ENCODE measurements around the gene ALDH1A1.

ALDH1A1 gene

GRCh38 chr9:72917892-72918509 is 34.9 kb downstream of the ALDH1A1 start:
- no peak for DNase-seq (ENCODE audit: low spot score)

- DNase-seq (ENCODE audit: low spot score): no peak
Measured at GRCh38 chr9:72915659-72916058, 37.2 kb downstream of the ALDH1A1 start.

GRCh38 chr9:72914750-72915149 is 38.1 kb downstream of the ALDH1A1 start:
- DNase-seq (ENCODE audit: low spot score): no peak

GRCh38 chr9:72913382-72914009 is 39.4 kb downstream of the ALDH1A1 start:
- DNase-seq (ENCODE audit: low spot score): no peak

- DNase-seq (ENCODE audit: low spot score): no peak
Measured at GRCh38 chr9:72912476-72913381, 40.1 kb downstream of the ALDH1A1 start.

- no peak for DNase-seq (ENCODE audit: low spot score)
Measured at GRCh38 chr9:72911816-72912215, 41.0 kb downstream of the ALDH1A1 start.

DNA sequence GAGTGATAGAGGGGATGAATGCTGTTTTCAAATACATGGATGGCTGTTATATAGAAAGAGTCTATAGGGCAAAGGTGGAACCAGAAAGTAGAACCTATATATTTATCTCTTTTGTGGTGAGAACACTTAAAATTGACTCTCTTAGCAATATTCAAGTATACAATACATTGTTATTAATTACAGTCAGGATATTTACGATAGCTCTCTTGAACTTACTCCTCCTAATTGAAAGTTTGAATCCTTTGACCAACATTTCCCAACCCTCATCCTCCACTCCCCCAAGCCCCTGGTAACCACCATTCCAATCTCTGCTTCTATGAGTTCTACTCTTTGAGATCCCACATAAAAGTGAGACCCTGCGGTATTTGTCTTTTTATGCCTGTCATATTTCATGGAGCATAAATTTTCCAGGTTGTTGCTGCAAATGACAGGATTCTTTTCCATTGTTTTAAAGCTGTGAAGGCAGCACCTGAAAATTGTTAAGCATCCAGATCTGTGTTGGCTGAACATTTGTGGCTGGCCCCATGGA is 41.5 kb downstream of the ALDH1A1 start:
- DNase-seq (ENCODE audit: low spot score): no peak

GRCh38 chr9:72909428-72909827 is 43.4 kb downstream of the ALDH1A1 start:
- DNase-seq (ENCODE audit: low spot score): no peak

DNA sequence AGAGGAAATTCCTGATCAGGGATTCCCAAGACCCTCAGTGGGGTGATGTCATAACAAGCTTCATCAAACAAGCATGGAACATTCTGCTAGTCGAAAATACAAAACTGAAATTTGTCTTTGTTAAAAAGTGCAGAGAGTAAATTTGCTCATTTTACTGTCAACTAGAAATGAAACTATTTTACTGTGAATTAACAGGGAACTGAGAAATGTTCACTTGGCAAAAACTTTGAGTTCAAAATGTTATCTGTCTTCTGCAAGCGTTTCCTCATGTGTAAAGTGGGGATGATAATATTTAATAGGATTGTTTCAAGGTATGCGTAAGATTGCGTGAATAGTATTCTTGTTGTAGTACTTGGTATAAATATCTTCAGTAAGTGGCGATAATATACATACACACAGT is 45.4 kb downstream of the ALDH1A1 start:
- no peak for DNase-seq (ENCODE audit: low spot score)

DNA sequence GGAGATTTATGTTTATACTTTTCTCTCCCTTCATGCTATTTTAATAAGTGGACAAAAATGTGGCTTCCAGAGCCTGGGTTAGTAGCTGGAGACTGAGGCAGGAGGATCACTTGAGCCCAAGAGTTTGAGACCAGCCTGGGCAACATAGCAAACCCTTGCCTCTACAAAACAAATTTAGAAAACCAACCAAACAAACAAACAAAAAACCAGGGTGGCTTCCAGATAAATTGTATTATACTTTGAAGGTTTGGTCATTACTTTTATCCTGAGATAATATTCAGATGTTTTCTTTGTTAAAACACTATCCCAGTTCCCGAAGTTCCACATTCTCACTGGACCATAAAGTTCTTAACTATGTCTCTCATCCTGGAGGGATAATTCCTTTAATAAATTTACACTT is 46.0 kb downstream of the ALDH1A1 start:
- no peak for DNase-seq (ENCODE audit: low spot score)

- DNase-seq (ENCODE audit: low spot score): no peak
Measured at GRCh38 chr9:72905514-72906480, 47.1 kb downstream of the ALDH1A1 start.

DNA sequence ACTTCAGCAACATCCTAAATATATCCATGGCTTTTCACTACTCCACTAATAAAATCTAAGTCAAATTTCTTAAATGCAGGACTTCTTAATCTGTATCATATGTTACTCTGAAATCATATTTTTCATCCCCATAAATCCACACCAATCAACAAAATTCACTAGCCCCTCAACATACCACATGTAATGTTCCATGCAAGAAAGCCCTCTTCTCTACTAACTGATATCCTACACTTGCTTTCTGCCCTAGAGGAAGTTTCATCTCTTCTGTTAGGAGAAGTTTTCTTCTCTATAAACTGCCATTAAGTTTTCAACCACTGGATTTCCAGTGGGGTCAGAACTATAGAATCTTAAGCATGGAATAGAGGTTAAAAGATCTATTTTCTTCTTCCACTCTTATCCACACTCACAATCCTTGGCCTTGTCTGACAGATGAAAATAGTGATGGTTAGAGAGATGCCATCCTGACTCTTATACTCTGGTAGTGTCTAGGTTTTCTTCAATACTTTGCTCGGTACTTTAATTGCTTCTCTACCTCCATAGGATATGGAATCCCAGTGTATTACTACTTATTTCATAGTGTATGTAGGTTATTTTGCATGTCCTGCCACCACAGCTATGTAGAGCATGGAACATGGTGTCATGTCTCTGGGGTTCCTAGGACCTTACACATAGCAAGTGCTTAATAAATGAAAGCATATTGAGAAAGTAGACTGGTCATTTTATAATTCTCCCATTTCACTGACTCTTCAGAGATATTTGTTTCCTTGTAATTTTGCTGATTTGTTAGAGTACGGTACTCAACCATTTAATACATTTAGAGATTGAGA is 48.4 kb downstream of the ALDH1A1 start:
- no peak for DNase-seq (ENCODE audit: low spot score)

DNA sequence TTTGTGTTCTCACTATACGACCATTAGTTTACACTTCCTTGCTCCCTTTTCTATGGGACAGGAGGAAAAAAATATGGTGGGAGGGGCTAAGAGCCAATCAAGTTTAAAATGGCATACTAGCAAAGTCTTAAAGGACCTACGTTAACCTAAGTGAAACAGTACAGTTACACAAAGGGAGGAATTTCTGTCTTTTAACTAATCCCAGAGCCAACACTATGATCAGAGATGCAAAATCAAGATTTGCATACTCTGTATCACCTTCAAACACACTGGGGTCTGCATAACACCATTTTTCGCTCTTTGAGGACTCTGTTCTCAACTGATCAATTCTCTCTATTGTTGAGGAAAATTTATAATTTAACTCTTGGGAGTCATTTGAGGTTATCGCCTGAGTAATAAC is 49.8 kb downstream of the ALDH1A1 start:
- DNase-seq (ENCODE audit: low spot score): no peak

DNA sequence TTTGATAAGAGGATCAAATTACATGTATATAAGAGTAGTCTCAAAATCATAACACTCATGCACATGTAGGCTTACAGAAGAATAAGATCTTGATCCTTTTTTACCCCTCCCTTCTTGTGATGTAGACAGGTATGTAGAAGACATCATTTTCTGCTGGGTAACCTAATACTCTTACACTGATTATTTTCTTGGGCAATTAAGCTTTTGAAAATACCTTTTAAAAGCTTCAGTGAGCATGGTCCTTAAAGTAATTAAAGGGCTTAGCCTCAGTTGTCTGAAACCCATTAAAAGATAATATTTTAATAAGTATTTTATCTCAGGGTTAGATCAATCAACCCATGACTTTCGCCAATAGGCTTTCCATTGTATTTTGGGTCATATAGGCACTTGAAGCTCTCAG is 50.6 kb downstream of the ALDH1A1 start:
- DNase-seq (ENCODE audit: low spot score): no peak

DNA sequence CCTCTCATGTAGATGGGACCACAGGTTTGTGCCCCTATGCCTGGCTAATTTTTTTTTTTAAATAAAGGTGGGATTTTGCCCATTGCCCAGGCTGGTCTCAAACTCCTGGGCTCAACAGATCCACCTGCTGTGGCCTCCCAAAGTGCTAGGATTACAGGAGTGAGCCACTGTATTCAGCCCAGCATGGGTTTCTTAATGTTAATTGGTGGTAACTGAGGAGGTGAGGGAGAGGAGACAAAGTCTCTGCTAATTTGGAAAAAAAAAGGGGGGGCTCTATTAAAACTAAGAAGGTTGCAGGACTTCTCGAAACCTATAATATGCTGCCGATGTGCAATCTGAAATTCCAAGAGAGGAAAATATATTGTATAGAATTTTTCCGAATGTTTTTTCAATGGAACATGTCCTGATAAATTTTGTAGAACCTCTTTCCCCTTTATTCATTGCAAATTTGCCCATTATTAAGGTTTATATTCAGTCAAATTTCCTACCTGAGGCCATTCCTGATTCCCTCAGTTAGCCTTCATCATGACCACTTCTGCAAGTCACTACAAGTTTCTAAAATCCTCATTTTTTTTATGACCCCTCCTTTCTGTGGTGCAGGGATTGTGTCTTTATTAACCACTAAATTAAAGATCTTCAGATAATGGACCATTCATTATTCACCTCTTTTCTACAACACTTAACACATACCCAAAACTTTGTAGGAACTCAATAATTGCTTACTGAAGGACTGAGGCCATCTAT is 52.9 kb downstream of the ALDH1A1 start:
- no peak for DNase-seq (ENCODE audit: low spot score)

DNA sequence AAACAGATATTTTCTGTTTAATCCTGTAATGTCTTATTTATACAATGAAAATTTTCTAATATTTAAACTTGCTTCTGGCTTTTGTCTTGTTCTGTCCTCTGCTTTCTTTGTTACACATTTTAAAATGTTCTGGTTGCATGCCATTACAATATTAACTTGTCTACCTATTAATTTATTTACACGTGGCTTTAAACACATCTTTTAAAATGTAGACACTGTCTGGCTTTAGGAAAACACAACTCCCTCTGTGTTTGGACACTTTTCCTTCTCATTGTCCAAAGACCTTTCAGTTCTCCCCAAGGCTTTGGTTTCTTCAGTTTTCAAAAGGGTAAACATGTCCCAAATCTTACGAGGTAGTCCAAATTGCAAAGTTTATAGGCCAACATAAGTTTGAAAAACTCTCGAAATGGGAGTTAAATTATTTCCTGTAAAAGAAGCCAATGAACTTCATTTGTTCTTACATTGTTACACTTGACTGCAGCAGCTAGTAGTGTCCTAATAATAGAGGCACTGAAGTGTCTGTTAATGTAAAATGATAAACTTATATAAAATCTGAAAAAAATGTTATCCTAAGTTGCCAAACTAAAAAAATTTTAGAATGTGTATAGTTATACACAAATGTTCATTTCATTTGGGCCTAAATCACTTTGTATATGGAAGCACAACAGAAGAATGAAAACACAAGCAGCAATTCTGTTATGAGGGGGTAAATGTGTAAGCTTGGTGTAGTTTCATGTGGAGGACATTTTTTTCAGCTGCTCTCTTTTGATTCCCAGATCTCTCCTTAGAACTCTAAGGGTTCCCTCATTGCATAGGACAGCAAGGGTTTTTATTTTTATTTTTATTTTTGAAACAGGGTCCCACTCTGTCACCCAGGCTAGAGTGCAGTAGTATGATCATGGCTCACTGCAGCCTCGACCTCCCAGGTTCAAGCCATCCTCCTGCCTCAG is 53.8 kb downstream of the ALDH1A1 start:
- DNase-seq (ENCODE audit: low spot score): no peak

GRCh38 chr9:72898360-72898759 is 54.5 kb downstream of the ALDH1A1 start:
- no peak for DNase-seq (ENCODE audit: low spot score)

GRCh38 chr9:72897069-72897649 is 55.7 kb downstream of the ALDH1A1 start:
- no peak for DNase-seq (ENCODE audit: low spot score)

Data from SW480 (cell line).